GM12801 (cell line): ENCODE measurements around the gene TPSB2.
"Not testable (repeated sequence)": the region's sequence is repeated elsewhere in the genome, so short reads cannot be mapped to it uniquely, and the experiment has no call there.

Experiments used
- TF ChIP-seq, protein P1 (sequence below): IDR thresholded peaks from one replicate; pipeline ENCODE4 v1.5.1; 2011; ENCODE audit warnings: control low read depth; ENCODE audit not compliant: insufficient read length; ENCODE audit errors: extremely low read depth

The TPSB2 gene

GRCh38 chr16:1240436-1240835 is 10.5 kb upstream of the TPSB2 start, which contains the start of gene TPSAB1:
TSS of gene TPSAB1 (plus strand) at chr16:1240705. CDS start at chr16:1240939, 234 bp downstream.
- TF ChIP-seq, protein P1, sequence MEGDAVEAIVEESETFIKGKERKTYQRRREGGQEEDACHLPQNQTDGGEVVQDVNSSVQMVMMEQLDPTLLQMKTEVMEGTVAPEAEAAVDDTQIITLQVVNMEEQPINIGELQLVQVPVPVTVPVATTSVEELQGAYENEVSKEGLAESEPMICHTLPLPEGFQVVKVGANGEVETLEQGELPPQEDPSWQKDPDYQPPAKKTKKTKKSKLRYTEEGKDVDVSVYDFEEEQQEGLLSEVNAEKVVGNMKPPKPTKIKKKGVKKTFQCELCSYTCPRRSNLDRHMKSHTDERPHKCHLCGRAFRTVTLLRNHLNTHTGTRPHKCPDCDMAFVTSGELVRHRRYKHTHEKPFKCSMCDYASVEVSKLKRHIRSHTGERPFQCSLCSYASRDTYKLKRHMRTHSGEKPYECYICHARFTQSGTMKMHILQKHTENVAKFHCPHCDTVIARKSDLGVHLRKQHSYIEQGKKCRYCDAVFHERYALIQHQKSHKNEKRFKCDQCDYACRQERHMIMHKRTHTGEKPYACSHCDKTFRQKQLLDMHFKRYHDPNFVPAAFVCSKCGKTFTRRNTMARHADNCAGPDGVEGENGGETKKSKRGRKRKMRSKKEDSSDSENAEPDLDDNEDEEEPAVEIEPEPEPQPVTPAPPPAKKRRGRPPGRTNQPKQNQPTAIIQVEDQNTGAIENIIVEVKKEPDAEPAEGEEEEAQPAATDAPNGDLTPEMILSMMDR = not testable (repeated sequence)

DNA sequence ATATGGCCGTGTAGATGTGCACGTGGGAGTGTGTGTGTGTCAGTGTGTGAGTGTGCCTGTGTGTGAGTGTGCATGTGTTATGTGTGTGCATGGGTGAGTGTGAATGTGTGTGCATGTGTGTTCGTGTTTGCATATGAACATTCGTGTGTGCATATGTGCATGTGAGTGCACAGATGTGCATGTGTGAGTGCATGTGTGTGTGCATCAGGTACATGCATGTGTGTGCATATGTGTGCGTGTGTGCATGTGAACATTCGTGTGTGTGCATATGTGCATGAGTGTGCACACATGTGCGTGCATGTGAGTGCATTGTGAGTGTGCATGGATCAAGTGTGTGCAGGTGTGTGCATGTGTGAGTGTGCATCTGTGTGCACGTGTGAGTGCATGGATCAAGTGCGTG is 8.0 kb upstream of the TPSB2 start:
- TF ChIP-seq, protein P1 = no peak

DNA sequence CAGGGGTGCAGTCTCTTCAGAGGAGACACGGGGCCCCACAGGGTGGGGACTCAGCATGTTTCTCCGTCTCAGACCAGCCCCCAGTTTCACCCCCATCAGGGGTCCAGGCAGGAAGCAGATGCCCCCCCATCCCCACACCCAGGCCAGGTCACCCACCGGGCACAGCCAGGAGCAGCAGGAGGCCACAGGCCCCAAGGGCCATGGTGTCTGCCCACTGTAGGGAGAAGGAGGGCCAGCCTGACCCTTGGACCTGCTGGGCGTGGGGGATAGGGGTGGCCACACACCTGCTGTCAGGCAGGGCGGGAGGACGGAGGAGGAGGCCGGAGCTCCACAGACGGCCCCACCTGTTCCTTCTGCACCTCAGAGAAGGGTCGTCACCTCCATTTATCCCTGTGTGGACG is 4.9 kb downstream of the TPSB2 start, which contains the start of gene TPSG1:
TSS of gene TPSG1 (minus strand) at position 218 of the 401 bp plus-strand sequence. CDS start at position 202, 16 bp downstream.
- TF ChIP-seq, protein P1 = no peak

DNA sequence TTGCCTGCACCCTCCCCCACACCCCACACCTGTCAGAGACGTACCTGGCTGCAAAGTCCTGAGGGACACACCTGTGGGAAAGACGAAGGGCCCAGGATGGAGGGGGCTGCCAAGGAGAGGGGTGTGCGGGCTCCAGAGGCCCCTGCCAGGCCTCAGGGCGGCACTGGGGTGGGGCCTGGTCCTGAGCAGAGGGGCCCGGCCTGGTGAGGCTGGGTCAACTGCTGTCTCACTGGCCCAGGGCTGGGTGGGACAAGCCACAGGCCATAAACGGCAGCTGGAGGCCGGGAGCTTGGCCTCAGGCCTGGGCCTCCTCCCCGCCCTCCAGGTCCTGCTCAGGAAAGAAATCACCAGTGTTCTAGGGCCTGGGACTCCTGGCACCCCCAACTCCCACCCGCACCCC is 5.4 kb downstream of the TPSB2 start:
- TF ChIP-seq, protein P1 = no peak

DNA sequence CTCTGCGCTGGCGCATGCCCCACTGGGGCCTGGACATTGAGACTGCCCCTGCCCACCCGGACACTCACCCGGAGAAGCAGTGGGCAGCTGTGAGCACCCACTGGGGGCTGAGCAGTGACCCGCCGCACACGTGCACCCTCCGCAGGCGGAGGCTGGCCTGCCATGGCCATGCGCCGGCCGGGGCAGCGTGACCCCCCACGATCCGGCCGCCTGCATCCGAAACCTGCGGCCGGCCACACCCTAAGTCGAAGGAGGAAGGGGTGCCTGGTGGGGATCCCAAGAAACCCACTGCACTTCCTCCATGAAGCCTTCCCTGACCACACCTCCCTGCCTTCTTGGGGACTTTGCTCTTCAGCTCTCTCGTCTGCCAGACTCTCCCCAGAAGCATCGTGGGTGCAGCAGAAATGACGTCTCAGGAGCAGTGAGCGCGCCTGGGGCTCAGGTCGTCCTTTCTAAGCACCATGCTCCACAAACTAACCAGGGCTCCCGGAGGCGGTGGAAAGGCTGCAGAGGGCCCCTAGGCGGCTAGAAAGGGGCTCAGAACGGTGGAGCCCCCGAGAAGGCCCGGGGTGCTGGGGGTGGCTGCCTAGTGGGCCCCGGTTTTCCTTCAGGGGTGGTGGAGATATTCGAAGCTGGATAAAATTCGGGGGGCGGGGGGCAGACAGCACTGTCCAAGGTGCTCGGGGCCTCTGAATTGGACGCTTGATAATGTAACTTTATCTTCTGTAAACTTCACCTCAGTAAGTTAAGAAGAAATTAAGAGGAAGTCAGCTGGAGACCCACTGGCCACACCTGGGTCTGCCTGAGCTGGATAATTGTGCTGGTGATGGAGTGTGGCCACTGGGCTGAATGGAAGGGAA is 6.4 kb downstream of the TPSB2 start:
- TF ChIP-seq, protein P1 = no peak

- TF ChIP-seq, protein P1 = no peak
Measured at GRCh38 chr16:1222553-1223354, 7.2 kb downstream of the TPSB2 start.
